HG03342 (cell line): ENCODE data around the gene MDM1.

Experiments used
- ATAC-seq: cut with Tn5 transposase; IDR thresholded peaks from one replicate; pipeline ENCODE4 v1.9.1; 2021; ENCODE audit warnings: mild to moderate bottlenecking, moderate library complexity; ENCODE audit not compliant: unreplicated experiment

MDM1 gene

DNA sequence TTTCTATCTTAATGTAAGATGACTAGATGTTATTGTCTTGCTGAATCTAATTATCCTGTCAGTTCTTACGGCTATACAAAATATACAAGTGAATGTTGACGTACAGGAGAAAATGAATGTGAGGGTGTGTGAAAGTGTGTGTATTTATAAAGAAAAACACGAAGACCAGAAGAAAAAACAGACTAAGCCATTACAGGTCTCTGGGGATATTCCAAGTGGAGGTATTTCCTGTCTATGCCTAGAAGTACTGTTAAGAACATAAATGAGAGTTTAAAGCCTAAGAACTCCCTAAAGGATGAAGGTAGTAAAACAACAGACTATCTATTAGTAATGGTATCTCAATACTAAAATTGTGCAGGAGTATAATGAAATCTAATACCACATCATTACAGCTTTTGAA, 7.6 kb downstream of the MDM1 start:
- ATAC-seq = no peak

DNA sequence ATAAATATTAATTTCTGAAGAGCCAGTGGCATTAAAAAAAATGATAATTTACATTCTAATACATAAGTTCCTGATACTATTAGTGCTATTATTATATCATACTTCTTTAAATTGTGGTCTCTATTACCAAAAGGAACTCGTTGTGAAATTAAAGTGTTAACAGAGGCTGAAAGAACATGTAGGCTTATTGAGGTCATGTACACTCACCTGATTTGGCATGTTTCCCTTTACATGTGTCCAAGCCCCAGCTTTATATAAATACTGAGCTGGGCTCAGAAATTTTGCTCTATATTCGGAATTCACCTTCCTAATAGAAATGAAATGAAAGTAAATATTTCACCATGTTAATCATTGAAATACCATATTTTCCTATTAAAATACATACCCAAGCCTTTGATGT, 11.0 kb downstream of the MDM1 start:
- ATAC-seq = no peak

DNA sequence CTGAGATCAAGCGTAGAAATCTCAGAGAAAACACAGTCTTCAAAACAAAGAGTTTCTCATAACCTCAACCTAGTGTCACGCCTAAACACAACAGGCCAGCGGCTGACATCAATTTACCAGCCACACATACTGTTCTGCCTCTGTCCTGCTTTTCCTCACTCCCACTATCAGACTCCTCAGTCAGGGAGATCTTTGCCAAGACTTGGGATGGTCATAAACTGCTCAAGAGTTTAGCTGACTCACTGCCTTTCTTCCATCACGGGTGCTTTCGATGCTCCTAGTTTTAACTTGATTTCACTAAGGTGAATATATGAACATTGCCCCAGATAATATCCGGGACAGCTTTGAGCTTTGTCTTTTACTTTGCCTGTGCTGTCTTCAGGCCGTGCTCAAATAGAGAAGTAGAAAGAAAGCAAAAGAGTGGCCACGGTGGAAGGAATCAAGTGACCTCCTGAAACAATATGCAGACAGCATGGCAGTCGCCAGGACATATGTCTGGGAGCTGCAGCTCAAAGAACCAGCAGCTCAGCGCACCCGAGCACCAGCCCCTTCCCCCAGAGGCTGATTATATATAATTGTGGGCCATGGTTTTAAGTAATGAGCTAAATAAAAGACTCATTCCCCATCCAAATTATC, 12.1 kb downstream of the MDM1 start:
- ATAC-seq = no peak

DNA sequence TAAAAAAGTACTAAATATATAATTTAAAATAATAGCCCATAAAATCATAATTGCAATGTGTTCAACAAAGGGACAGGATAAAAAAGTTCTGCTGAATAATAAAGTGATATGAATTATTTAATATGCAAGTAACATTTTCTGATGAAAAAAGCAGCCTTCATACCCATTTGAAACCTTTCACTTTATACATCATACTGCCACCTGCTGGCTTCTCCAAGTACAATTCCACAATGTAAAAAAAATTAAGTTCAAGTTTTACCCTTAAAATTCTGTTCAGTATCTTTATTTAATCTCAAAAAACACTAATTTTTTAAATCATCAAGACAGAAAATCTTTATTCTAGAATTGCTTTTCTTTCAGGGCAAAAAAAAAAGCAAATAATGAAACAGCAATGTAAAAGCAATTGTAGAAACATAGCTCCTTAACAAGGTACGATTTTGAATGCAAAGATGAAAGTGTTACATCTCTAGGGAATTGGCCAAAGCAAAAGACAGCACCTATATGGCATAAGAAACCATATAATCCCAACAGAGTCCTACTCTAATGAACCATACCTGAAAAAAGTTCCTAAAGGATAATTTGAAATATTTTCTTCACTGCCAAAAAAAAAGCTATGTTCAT, 15.0 kb downstream of the MDM1 start:
- ATAC-seq = no peak

DNA sequence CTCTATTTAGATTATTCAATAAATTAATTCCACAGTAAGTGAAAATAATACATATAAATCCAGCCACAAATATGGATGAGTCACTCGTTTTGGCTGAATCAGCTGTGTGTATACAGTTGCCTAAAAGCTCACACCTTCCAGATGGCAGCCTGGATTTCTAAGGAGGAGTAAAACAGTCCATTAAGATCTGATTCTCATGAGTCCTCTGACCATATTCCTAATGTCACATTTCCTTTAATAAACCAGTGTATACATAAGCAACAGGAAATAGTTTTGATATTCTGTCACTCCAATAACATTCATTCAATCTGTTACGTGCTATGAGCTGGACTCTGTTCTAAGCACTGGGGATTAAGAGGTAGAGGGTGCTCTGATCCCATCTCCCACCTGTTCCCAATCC, 21.8 kb downstream of the MDM1 start:
- no peak for ATAC-seq

DNA sequence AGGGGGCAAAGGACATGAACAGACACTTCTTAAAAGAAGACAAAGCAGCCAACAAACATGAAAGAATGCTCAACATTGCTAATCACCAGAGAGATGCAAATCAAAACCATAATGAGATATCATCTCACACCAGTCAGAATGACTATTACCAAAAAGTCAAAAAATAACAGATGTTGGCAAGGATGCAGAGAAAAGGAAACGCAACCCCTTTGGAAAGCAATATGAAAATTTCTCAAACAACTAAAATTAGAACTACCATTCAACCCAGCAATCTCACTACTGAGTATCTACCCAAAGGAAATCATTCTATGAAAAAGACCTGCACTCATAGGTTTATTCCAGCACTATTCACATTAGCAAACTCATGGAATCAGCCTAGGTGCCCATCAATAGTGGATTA, 25.6 kb downstream of the MDM1 start:
- ATAC-seq = no peak

DNA sequence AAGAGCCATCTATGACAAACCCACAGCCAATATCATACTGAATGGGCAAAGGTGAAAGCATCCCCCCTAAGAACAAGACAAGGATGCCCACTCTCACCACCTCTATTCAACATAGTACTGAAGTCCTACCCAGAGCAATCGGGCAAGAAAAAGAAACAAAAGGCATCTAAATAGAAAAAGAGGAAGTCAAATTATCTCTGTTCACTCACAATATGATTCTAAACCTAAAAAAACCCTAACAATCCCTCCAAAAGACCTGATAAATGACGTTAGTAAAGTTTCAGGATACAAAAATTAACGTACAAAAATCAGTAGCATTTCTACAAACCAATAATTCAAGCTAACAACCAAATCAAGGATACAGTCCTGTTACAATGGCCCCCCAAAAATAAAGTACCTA, 26.9 kb downstream of the MDM1 start:
- no peak for ATAC-seq

DNA sequence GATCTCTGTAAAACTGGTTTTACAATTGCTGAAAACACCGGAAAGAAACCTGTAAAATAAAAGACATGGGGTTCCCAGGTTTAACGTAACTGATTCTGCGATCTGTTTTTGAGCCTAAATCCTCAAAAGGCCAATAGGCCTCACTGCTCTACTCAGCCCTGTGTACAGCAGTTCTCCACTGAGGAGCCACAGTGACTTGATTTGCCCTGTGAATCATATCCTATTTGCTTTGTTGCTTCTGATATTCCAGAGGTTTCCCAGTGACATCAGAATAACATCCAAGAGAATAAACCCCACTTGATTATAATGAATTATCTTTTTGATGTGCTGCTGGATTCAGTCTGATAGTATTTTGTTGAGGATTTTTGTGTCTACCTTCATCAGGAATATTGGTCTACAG, 27.5 kb downstream of the MDM1 start:
- no peak for ATAC-seq

DNA sequence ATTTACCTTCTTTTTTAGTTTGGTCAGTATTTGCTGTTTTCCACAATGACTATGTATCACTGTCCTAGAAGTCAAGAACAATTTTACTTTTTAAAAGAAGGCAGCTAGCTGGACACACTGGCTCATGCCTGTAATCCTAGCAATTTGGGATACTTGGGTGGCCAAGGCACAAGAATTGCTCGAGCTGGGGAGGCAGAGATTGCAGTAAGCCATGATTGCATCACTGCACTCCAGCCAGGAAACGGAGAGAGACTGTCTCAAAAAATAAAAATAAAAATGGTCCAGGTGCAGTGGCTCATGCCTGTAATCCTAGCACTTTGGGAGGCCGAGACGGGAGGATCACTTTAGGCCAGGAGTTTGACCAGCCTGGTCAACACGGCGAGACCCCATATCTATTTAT, 28.3 kb downstream of the MDM1 start:
- ATAC-seq = no peak

DNA sequence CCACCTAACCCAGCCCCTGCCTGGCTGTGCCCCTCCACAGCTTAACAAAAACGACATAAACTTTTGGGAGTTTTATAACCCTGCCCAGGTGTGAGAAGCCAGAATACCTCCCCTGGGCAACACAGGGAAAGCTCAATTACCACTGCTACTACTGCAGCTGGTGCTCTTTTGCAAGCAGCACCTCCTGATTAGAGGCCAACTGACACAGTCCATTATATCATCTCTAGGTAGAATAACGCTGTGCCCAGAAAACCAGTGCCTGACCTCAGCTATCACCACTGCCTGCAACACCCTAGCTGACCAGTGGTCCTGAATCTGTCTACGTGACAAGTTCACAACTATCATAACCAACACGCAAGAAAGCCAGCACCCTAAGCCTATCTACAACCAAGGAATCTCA, 34.2 kb downstream of the MDM1 start:
- no peak for ATAC-seq

DNA sequence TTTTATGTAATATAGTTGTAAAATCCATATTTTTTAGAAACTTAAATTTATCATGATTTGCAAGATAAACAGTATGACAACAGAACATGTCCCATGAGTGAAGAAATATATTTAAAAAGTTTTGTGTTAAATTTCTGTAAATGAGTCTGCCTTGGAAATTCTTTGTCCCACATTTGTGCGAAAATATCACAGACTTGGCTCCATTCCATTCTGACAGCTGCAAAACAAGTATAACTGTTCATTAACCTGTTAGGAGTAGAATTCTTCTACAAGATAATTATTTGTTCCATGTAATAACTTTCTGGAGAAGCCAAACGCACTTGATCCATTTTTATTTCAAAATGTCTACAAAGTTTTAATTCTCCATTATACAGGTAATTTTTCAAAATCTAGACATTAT, 37.9 kb downstream of the MDM1 start:
- ATAC-seq = no peak

DNA sequence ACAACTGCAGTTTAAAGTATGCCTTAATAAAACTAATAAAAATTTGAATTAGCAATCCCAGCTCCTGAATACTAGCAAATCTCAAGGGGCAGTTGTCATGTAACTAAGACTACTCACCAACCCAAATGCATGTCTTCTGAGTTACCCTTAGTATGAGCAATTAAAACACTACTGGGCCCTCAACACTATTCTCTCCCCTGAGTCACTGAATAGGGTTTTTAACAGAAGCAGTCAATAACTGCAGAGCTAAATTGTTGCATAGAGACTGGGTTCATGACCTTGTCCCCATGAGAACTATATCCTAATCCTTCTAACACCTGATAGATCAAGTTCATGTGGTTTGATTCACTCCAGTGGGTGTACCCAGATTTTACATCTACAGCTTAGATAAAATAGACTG, 38.8 kb downstream of the MDM1 start:
- no peak for ATAC-seq

DNA sequence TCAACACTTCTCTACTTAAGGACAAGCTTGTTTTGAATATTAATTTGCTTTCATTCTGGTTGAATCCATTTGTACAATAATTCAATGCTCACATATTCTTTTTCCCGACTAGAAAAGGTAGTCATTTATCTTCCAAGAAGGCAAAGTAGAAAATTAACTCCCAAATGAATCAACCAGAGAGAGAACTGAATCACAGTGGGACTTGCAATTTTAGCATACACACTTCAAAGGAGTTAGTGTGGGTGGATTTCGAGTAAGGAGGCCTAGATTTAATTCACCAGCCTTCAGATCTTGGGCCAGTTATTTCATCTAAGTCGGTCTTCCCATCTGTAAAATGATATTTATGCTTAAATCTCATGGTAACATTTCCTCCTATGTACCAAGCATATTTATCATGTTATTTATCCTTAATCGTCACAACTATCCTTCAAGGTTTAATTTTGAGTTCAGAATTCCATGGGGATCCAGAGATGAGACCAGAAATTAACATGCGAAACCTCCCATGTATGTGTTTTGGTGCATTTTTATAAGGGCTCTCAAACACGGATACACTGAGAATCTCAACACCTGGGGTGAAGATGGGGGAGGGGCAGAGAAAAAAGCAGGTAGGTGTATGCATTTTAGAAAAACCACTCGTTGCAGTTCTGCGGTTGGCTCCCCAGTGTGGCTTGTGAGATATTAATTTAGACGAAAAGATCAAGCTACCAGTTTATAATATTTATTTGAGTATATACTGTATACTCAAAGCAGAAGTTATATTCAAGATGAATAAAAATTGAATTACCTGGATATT, 39.8 kb downstream of the MDM1 start:
- no peak for ATAC-seq

DNA sequence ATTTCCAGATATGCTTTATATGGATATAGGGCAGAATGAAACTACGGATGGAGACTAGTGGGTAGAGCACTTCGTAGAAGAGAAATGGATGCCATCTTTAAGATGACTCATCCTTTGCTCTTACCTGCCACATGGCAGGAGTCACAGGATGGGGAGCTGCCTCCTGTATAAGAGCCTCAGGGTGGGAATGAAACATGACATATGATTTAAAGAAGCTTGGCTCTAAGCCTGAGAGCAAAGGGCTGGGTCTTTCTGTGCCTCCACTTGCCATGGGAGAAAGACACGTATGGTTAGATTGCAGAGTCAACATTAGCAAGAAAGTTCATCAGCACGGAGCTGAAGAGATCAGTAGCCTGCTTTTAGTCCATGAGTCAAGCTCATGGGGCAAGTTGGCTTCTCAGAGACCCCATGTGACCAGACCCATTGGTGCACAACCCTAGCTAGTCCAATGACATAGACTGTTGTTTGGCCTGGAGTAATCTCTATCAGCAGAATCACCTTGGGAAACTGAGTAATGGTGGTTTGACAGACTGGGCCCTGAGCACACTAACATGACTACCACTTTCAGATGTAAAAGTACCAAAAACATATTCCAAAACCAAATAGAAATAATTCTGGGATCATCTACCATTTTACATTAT, 40.6 kb downstream of the MDM1 start:
- ATAC-seq = no peak

DNA sequence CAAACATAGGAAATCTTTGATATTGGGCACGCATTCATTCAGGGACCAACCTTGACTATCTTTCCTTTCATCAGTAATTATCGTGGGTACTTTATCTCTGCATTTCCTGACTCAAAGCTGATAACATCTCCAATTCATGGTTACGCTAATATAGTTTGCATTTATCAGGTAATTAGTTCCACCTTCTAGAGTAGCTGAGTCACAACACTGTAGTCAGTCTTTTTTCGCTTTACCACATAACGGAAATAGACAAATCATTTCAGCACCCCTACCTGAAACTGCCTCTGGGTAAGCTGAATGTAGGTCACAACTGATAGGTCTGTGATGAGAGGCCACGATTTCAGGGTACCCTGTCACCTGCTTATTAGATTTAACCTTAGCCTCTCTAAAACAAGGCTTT, 42.0 kb downstream of the MDM1 start:
- ATAC-seq = peak; percentile 93

DNA sequence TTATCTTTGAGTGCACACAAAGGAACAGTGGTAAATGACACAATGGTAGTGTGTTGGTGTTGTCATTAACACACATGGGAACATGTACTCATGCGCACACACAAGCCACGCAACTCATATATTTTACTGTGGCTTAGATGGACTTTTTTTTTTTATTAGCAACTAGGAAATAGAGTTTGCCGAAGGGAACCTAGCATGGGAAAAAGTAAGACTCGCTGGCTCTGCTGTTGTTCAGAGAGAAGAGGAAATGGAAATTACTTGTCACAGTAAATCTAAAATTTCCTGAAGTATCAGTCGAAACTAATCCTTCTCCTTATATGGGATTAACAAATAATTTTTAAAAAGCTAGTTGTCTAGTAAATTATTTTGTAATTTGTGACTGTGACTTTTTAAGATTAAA, 45.1 kb downstream of the MDM1 start:
- ATAC-seq = no peak

DNA sequence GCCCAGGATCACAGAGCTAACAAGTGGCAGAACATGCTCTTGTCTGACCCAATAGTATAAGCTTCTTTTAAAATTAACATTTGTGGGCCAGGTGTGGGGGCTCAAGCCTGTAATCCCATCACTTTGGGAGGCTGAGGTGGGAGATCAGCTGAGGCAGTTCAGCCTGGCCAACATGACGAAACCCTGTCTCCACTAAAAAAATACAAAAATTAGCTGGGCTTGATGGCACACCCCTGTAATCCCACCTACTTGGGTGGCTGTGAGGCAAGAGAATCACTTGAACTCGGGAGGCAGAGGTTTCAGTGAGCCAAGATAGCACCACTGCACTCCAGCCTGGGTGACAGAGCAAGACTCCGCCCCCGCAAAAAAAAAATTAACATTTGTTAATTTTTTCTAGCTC, 45.8 kb downstream of the MDM1 start:
- ATAC-seq = no peak

DNA sequence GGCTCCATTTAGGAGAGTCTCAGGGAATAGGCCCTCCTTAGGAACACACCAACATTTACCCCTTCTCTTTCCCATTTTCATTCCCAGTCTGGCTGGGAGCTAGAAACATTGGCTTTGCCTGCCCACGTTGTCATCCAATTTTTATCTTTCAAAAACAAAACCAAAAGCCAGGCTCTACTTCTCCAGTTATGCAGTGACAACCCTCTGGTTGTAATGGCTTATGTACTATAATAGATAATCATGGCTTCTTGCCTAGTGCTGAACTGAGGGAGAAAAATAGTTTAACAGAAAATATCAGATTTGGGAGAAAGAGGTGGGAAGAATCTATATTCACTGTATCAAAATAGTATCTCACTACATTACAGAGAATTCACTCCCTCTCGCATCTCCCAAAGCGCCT, 46.6 kb downstream of the MDM1 start:
- no peak for ATAC-seq

DNA sequence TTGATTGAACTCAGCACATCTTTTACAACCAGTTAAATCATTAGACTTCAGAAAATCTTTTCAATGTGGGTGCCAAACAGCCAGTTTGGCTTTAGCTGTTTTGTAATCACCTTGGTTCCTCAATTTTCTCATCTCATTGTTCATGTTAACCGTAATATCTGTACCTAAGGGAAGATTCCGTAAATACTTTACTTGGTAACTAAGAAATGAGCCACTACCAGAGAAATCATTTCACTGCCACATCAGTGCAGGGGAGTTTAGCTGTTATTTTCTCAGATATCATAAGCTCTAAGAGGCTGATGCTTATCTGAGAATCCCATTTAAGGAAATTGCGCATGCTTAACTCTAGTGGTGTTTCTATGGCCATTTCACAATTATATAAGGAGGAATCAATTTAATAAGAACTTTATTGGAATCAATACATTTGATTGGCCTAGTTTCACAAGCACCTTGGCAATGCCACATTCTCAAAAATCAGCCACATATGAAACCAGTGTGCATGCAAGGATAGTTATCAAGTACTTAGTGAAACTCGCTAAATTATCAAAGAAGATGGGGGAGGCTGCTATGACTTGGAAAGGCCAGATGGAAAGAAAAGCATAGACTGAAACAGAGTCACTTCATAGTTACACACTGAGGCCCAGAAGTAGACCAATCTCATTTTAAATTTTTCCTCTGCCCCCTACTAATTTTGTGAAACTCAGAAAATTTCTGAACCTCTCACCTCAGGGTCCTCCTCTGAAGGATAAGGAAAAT, 50.7 kb downstream of the MDM1 start:
- no peak for ATAC-seq

DNA sequence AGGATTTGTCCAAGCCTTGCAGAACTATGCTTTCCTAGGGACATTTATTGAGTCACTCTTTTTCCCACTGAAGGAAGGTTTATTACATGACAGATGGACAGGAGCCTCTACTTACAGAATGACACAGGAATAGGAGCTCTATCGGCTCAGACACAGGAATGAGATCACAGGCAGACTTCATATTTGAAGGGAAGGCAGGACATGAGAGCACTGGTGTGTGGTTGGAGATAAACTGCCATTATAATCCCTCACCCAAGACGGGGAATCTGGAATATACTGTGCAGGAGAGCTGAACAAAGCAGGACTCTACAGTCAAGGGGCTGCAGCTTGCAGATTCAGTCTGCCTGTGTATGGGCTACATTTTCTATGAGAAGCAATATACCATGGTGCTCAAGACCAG, 51.9 kb downstream of the MDM1 start:
- ATAC-seq = no peak
